ENCODE results near the gene RILPL1. TPM values are rescaled to one million over a fixed set of nuclear protein-coding genes. Genes with fewer than 3 reads are reported as not detected.

Gene RILPL1
- total and polyA plus RNA-seq, 9 of the 15 experiments (the other 6 are each of a cell fraction or from before 2014, with no cell fraction given) = 0.25 to 10.6 (median 8.6) TPM

DNA sequence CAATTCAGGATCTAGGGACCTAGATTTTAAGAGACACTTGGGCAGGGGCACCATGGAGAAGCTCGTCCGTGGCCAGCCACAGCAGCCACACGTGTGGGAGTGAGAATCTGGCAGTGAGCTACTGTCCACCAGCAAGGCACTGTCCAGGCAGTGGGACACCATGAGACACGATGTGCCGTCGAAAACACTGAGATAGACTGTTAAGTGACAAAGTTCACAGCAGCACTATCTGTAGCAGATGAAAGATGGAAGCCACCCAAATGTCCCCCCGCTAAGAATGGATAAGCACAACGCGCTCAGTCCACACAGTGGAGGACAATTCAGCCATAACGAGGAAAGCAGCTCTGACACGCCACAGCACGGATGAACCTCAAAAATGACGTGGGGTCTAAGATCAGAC is 19.7 kb downstream of the RILPL1 start:
- TF ChIP-seq ESRRA (IDR thresholded peaks at IDR 0.05; ENCODE audit: borderline replicate concordance, low read depth) = no peak
- TF ChIP-seq FOXK1 (CRISPR knock-in tag; IDR thresholded peaks at IDR 0.05; ENCODE audit: borderline replicate concordance) = no peak
- no peak for TF ChIP-seq ZNF316 (IDR thresholded peaks at IDR 0.05)
- no peak for TF ChIP-seq ZNF282 (CRISPR knock-in tag; IDR thresholded peaks at IDR 0.05)
- no peak for TF ChIP-seq SMARCA4 (IDR thresholded peaks at IDR 0.05)
- TF ChIP-seq, protein P1, sequence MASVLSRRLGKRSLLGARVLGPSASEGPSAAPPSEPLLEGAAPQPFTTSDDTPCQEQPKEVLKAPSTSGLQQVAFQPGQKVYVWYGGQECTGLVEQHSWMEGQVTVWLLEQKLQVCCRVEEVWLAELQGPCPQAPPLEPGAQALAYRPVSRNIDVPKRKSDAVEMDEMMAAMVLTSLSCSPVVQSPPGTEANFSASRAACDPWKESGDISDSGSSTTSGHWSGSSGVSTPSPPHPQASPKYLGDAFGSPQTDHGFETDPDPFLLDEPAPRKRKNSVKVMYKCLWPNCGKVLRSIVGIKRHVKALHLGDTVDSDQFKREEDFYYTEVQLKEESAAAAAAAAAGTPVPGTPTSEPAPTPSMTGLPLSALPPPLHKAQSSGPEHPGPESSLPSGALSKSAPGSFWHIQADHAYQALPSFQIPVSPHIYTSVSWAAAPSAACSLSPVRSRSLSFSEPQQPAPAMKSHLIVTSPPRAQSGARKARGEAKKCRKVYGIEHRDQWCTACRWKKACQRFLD (CRISPR knock-in tag; IDR thresholded peaks at IDR 0.05) = no peak
- TF ChIP-seq ASH1L (IDR thresholded peaks at IDR 0.05; ENCODE audit: borderline replicate concordance, low read depth, partially characterized antibody) = no peak
- TF ChIP-seq KHSRP (IDR thresholded peaks at IDR 0.05) = no peak
- no peak for TF ChIP-seq TCF7 (IDR thresholded peaks at IDR 0.05; ENCODE audit: borderline replicate concordance)
- no peak for TF ChIP-seq BRF1 (IDR thresholded peaks at IDR 0.05; ENCODE audit: borderline replicate concordance, extremely low read depth, insufficient read length)
- no peak for TF ChIP-seq IRF2 (CRISPR knock-in tag; IDR thresholded peaks at IDR 0.05)
- TF ChIP-seq PCBP2 (IDR thresholded peaks at IDR 0.05; ENCODE audit: low read depth, low read length, poor library complexity, severe bottlenecking) = no peak
- TF ChIP-seq GATA2 (CRISPR knock-in tag; IDR thresholded peaks at IDR 0.05) = no peak
- no peak for TF ChIP-seq ZKSCAN3 (CRISPR knock-in tag; IDR thresholded peaks at IDR 0.05)
- no peak for TF ChIP-seq MEIS2 (IDR thresholded peaks at IDR 0.05; ENCODE audit: partially characterized antibody)
- no peak for TF ChIP-seq CBFB (CRISPR knock-in tag; IDR thresholded peaks at IDR 0.05)
- no peak for TF ChIP-seq BDP1 (IDR thresholded peaks at IDR 0.05; ENCODE audit: insufficient read depth, insufficient read length)
- no peak for TF ChIP-seq RBM15 (IDR thresholded peaks at IDR 0.05; ENCODE audit: insufficient read depth, low read length)
- ChIA-PET CTCF (ENCODE audit: low intra/inter-chr PET ratio) (no interaction called here), POLR2A (no interaction called here)
- no peaks in the 10 kb centered on the region for H3K9me1 ChIP-seq (ENCODE audit: control insufficient read depth, insufficient read depth, low read length)
- no peak overlapping the region; the same call in 2 of the 3 replicates for H3K27ac ChIP-seq (ENCODE audit: extremely low read depth, low read depth, low read length)
- FAIRE-seq = no peak
- intact Hi-C loops (cut with micrococcal nuclease) = no loop called here
- H3K4me3 ChIP-seq = no peak overlapping the region
- H2AFZ ChIP-seq (ENCODE audit: low read depth, low read length) = no peak overlapping the region
- H3K4me1 ChIP-seq (replicated peaks in 1 of 2; ENCODE audit: control insufficient read depth in 2 of 2, insufficient read depth in 2 of 2, low read length in 2 of 2) = peaks cover 0 to 10% of the 10 kb centered on the region in 2 experiments; a peak in 3 of 5 replicates
- peaks cover 57% of the 10 kb centered on the region for H3K36me3 ChIP-seq (ENCODE audit: control insufficient read depth, insufficient read depth, low read length)
- no peaks in the 10 kb centered on the region for H3K79me2 ChIP-seq (ENCODE audit: control insufficient read depth, insufficient read depth, low read length)
- no peak overlapping the region for H3K4me2 ChIP-seq (ENCODE audit: insufficient read depth, low read length)
- no TSS peak for BruUV-seq (replicated peaks)
- no peaks in the 10 kb centered on the region; the same call in 1 of the 2 replicates for H4K20me1 ChIP-seq (replicated peaks; ENCODE audit: control insufficient read depth, insufficient read depth, low read length)
- no peaks in the 10 kb centered on the region; the same call in 1 of the 2 replicates for H3K9me3 ChIP-seq (replicated peaks; ENCODE audit: control insufficient read depth, insufficient read depth, low read depth, low read length)
- WGBS (ENCODE audit: insufficient coverage, low coverage, missing lambda C conversion rate) = 37% methylated on average over 13 of the region's 13 CpGs
- no peaks in the 10 kb centered on the region; a peak in 1 of 5 replicates for H3K27me3 ChIP-seq (ENCODE audit: control insufficient read depth in 2 of 2, insufficient read depth in 2 of 2, low read length in 2 of 2)
- peak in 3 of 4 experiments; percentile 7 to 25 (median 10) for DNase-seq (ENCODE audit: extremely low read depth in 1 of 4, low spot score in 3 of 4)
- peak overlapping the region in 1 of 2 experiments; percentile 79; a peak in 1 of 4 replicates for H3K9ac ChIP-seq (ENCODE audit: insufficient read depth in 1 of 2, low read depth in 2 of 2, low read length in 2 of 2)
- in situ Hi-C loops (cut with MboI) = no loop called here
- peak; percentile 68 for ATAC-seq

Measured in K562 (cell line).